IMR-90 (cell line): ENCODE data around the gene BCL2L13. TPM values are rescaled to one million over a fixed set of nuclear protein-coding genes. Genes with fewer than 3 reads are reported as not detected.

ENCODE experiments used
- ATAC-seq: fragments of 200-7000 bp; cut with Tn5 transposase; 2 replicates; pipeline ENCODE4 v1.9.1; 2020; ENCODE audit warnings: low read depth, mild to moderate bottlenecking, moderate library complexity
- BruUV-seq: library from RNA; stranded (reverse); fragments of 400-500 nt; replicated peaks from 2 replicates; lab custom pipeline; 2021; lab: Mats Ljungman, UMichigan
- CTCF ChIA-PET: fragments of 300-600 bp; formaldehyde crosslinking; extraction: SDS; loops from one replicate; lab custom pipeline; 2021; ENCODE audit warnings: antibody characterized with exemption; lab: Yijun Ruan, JAX
- POLR2A ChIA-PET: fragments of 300-600 bp; sonication (Branson Sonifier 250); formaldehyde crosslinking; loops from one replicate; lab custom pipeline; 2022; ENCODE audit warnings: antibody characterized with exemption; ENCODE audit not compliant: unreplicated experiment; lab: Charles Lee
- DNase-seq: peaks from one replicate; pipeline ENCODE4 v3.0.0; 2013
- H2AFZ ChIP-seq: replicated peaks from 2 replicates; pipeline ENCODE3; 2013; ENCODE audit warnings: low read length, mild to moderate bottlenecking; ENCODE audit not compliant: poor library complexity
- H2AK5ac ChIP-seq: 2 replicates; pipeline ENCODE4 v1.6.1; 2013; ENCODE audit warnings: low read depth, low read length, inconsistent platforms
- H2AK9ac ChIP-seq: replicated peaks from 2 replicates; pipeline ENCODE3; 2013; ENCODE audit warnings: mild to moderate bottlenecking, low read depth, low read length, moderate library complexity; ENCODE audit not compliant: poor library complexity
- H2BK120ac ChIP-seq: 2 replicates; pipeline ENCODE4 v1.6.1; 2013; ENCODE audit warnings: low read depth, low read length, inconsistent platforms
- H2BK15ac ChIP-seq: 3 replicates; pipeline ENCODE4 v1.6.1; 2013; ENCODE audit warnings: low read depth, low read length, inconsistent platforms
- H2BK20ac ChIP-seq: 2 replicates; pipeline ENCODE4 v1.6.1; 2013; ENCODE audit warnings: low read depth, mild to moderate bottlenecking, inconsistent platforms, low read length, moderate library complexity
- H2BK5ac ChIP-seq: 2 replicates; pipeline ENCODE4 v1.6.1; 2013; ENCODE audit warnings: mild to moderate bottlenecking, low read depth, low read length, inconsistent platforms; ENCODE audit not compliant: poor library complexity, severe bottlenecking
- H3K14ac ChIP-seq: replicated peaks from 2 replicates; pipeline ENCODE4 v1.6.1; 2013; ENCODE audit warnings: low read depth, low read length, inconsistent platforms
- H3K18ac ChIP-seq: 2 replicates; pipeline ENCODE4 v1.6.1; 2013; ENCODE audit warnings: low read depth, low read length, control low read depth
- H3K23ac ChIP-seq: 2 replicates; pipeline ENCODE4 v1.6.1; 2013; ENCODE audit warnings: low read depth, low read length, inconsistent platforms
- H3K27ac ChIP-seq: 2 replicates; pipeline ENCODE4 v1.5.1; 2013; ENCODE audit warnings: mild to moderate bottlenecking, control low read depth, low read length; ENCODE audit not compliant: insufficient read depth
- H3K27me3 ChIP-seq: 2 replicates; pipeline ENCODE4 v1.6.1; 2013; ENCODE audit warnings: low read length; ENCODE audit not compliant: control insufficient read depth, insufficient read depth
- H3K36me3 ChIP-seq: 2 replicates; pipeline ENCODE4 v1.6.1; 2013; ENCODE audit warnings: low read length, mixed read lengths; ENCODE audit not compliant: control insufficient read depth, insufficient read depth
- H3K4ac ChIP-seq: 2 replicates; pipeline ENCODE4 v1.6.1; 2013; ENCODE audit warnings: low read depth, low read length, inconsistent platforms
- H3K4me1 ChIP-seq: 2 replicates; pipeline ENCODE4 v1.6.1; 2013; ENCODE audit warnings: low read length, mixed read lengths; ENCODE audit not compliant: control insufficient read depth, insufficient read depth
- H3K4me2 ChIP-seq: 2 replicates; pipeline ENCODE4 v1.6.1; 2013; ENCODE audit warnings: low read depth, mild to moderate bottlenecking, control low read depth, low read length, moderate library complexity
- H3K4me3 ChIP-seq: 2 replicates; pipeline ENCODE4 v1.5.1; 2013; ENCODE audit warnings: low read depth, mild to moderate bottlenecking, control low read depth, low read length, moderate library complexity; ENCODE audit not compliant: insufficient read depth
- H3K56ac ChIP-seq: 2 replicates; pipeline ENCODE4 v1.6.1; 2013; ENCODE audit warnings: low read length, inconsistent platforms; ENCODE audit not compliant: insufficient read depth; ENCODE audit errors: extremely low read depth
- H3K79me1 ChIP-seq, 2 experiments: 2 replicates each; pipeline ENCODE4 v1.6.1; 2013; ENCODE audit warnings: low read length in 2 of 2, inconsistent platforms in 1 of 2, low read depth in 1 of 2
- H3K9ac ChIP-seq: 2 replicates; pipeline ENCODE4 v1.6.1; 2013; ENCODE audit warnings: low read depth, low read length, control low read depth
- H3K9me1 ChIP-seq: 2 replicates; pipeline ENCODE4 v1.6.1; 2013; ENCODE audit warnings: low read length, inconsistent platforms; ENCODE audit not compliant: insufficient read depth
- H3K9me3 ChIP-seq: 2 replicates; pipeline ENCODE4 v1.6.1; 2013; ENCODE audit warnings: low read length; ENCODE audit not compliant: control insufficient read depth, insufficient read depth
- H4K20me1 ChIP-seq: 2 replicates; pipeline ENCODE4 v1.6.1; 2013; ENCODE audit warnings: low read length, inconsistent platforms; ENCODE audit not compliant: insufficient read depth
- H4K5ac ChIP-seq: 2 replicates; pipeline ENCODE4 v1.6.1; 2013; ENCODE audit warnings: mild to moderate bottlenecking, low read depth, low read length, control low read depth
- H4K8ac ChIP-seq, 2 experiments: 2 replicates each; pipeline ENCODE4 v1.6.1; 2013; ENCODE audit warnings: low read depth in 2 of 2, low read length in 2 of 2, control low read depth in 1 of 2, inconsistent platforms in 1 of 2
- H4K91ac ChIP-seq: 2 replicates; pipeline ENCODE4 v1.6.1; 2013; ENCODE audit warnings: low read depth, low read length, inconsistent platforms; ENCODE audit not compliant: insufficient read depth
- BHLHE40 ChIP-seq: fragments of 150-350 bp; IDR thresholded peaks from 2 replicates; pipeline ENCODE4 v1.6.1; 2016; ENCODE audit warnings: mild to moderate bottlenecking, low read depth, low read length
- CHD1 ChIP-seq: IDR thresholded peaks from 2 replicates; pipeline ENCODE4 v1.6.1; 2012; ENCODE audit warnings: low read depth, low read length, improper control_type of control experiment
- CTCF ChIP-seq: conservative IDR thresholded peaks from 2 replicates; pipeline ENCODE4 v1.5.1; 2012; ENCODE audit warnings: mild to moderate bottlenecking, low read depth, low read length, improper control_type of control experiment
- ELK1 ChIP-seq: fragments of 150-350 bp; IDR thresholded peaks from 2 replicates; pipeline ENCODE4 v1.6.1; 2016; ENCODE audit warnings: low read depth, mild to moderate bottlenecking, low read length, moderate library complexity, borderline replicate concordance
- FOS ChIP-seq: fragments of 150-350 bp; IDR thresholded peaks from 2 replicates; pipeline ENCODE4 v1.6.1; 2016; ENCODE audit warnings: low read depth, low read length
- MXI1 ChIP-seq: IDR thresholded peaks from 2 replicates; pipeline ENCODE4 v1.6.1; 2012; ENCODE audit warnings: low read depth, mild to moderate bottlenecking, low read length, moderate library complexity, borderline replicate concordance
- NFE2L2 ChIP-seq: fragments of 150-350 bp; IDR thresholded peaks from 2 replicates; pipeline ENCODE4 v1.6.1; 2016; ENCODE audit warnings: low read depth, mild to moderate bottlenecking, low read length
- POLR2A ChIP-seq: IDR thresholded peaks from 2 replicates; pipeline ENCODE4 v1.6.1; 2012; ENCODE audit warnings: mild to moderate bottlenecking, low read depth, low read length
- RAD21 ChIP-seq: IDR thresholded peaks from 2 replicates; pipeline ENCODE4 v1.6.1; 2012; ENCODE audit warnings: low read length, improper control_type of control experiment
- RFX5 ChIP-seq: IDR thresholded peaks from 2 replicates; pipeline ENCODE4 v1.8.0; 2012; ENCODE audit warnings: low read depth, mild to moderate bottlenecking, low read length, moderate library complexity
- SMC3 ChIP-seq: fragments of 150-350 bp; IDR thresholded peaks from 2 replicates; pipeline ENCODE4 v1.6.1; 2016; ENCODE audit warnings: low read depth, mild to moderate bottlenecking, antibody characterized with exemption, low read length, moderate library complexity
- WGBS, 2 experiments: methylation state at CpG; one replicate each; pipeline versions ENCODE4 v1.1.5 to v1.1.7; 2013; ENCODE audit warnings: missing lambda C conversion rate in 2 of 2; ENCODE audit not compliant: insufficient read length in 1 of 2; ENCODE audit errors: extremely low coverage in 2 of 2; 5-methylcytosine and 5-hydroxymethylcytosine counted together
- dilution Hi-C: fragments of 300-500 bp; cut with HindIII; formaldehyde crosslinking; loops from one replicate; pipeline ENCODE4 v1.14.3; 2018; ENCODE audit warnings: low sequenced_read_pairs; ENCODE audit not compliant: unreplicated experiment
- in situ Hi-C: fragments of 300-500 bp; cut with MboI; formaldehyde crosslinking; loops from 3 replicates; pipeline ENCODE4 v1.14.3; 2019; ENCODE audit warnings: low sequenced_read_pairs, inconsistent platforms, mixed read lengths
- intact Hi-C: fragments of 100-400 bp; cut with micrococcal nuclease; formaldehyde crosslinking; loops from 2 replicates; pipeline ENCODE4 v1.10.0; 2022
- polyA plus RNA-seq, 3 experiments: library from polyadenylated mRNA; depleted of rRNA; stranded (reverse); fragments of >200 nt; gene quantifications; 2 replicates each; pipeline ENCODE4 v1.2.3, GENCODE V29; 2012; ENCODE audit warnings: low replicate concordance in 1 of 3
- total RNA-seq: library from RNA; depleted of rRNA; stranded (reverse); fragments of >200 nt; gene quantifications from 2 replicates; pipeline ENCODE4 v1.2.3, GENCODE V29; 2012

Gene BCL2L13
- total and polyA plus RNA-seq, 2 of the 4 experiments (the other 2 are of a cell fraction) = 42.6 to 86.7 TPM

DNA sequence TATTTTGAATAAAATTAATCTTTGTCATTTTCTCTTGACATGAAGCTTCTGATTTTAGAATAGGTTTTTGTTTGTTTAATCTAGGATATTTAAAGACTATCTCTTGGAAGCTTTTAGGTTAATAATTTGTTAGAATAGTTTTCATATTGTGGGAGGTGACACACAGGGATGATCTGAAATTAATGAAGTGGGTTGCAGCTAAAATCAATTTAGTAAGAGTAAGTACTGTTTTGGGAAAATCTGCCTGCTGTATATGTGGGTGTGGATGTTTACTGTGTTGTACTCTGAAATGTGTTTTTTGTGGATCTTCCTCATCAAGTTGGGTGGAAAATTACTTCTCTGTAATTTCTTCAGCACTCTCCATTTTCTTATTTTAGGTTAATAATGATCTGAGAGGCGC is 68.4 kb downstream of the BCL2L13 start:
- intact Hi-C loops (no loop called here), dilution Hi-C loops (no loop called here), in situ Hi-C loops (no loop called here)
- 0 out of 2 replicates have a peak overlapping the region, but pooled peaks have one; percentile 22 for H3K23ac ChIP-seq
- H3K4ac ChIP-seq = peak overlapping the region; percentile 38; the same call in 1 of the 2 replicates
- H3K36me3 ChIP-seq = peaks cover 9% of the 10 kb centered on the region
- H2AK9ac ChIP-seq = no peak overlapping the region
- no peaks in the 10 kb centered on the region for H3K9me3 ChIP-seq
- peak overlapping the region; percentile 8; the same call in 1 of the 2 replicates for H3K9ac ChIP-seq
- no peak overlapping the region for H2AK5ac ChIP-seq
- CTCF ChIA-PET = interaction anchor here (0.5 to 1.1 kb wide), 2 partner anchors 15 to 149 kb away, joined by 3 read pairs; no protein-coding TSS in a partner anchor
- no peaks in the 10 kb centered on the region for H4K20me1 ChIP-seq
- 0 out of 2 replicates have a peak overlapping the region, but pooled peaks have one; percentile 53 for H2BK120ac ChIP-seq
- no peak overlapping the region; the same call in 1 of the 2 replicates for H3K27ac ChIP-seq
- 0 out of 2 replicates have a peak, but pooled peaks cover 2% of the 10 kb centered on the region for H3K9me1 ChIP-seq
- peak; percentile 12; the same call in 1 of the 2 replicates for ATAC-seq
- peak overlapping the region; percentile 38; the same call in 1 of the 2 replicates for H3K18ac ChIP-seq
- 0 out of 2 replicates have a peak overlapping the region, but pooled peaks have one; percentile 27 for H2BK20ac ChIP-seq
- peak overlapping the region; percentile 94 for H2BK5ac ChIP-seq
- H4K5ac ChIP-seq = peak overlapping the region; percentile 9; the same call in 1 of the 2 replicates
- H2BK15ac ChIP-seq = peak overlapping the region; percentile 23; the same call in 1 of the 3 replicates
- H3K56ac ChIP-seq = peak overlapping the region; percentile 7; the same call in 1 of the 2 replicates
- H3K4me2 ChIP-seq = peak overlapping the region; percentile 92; the same call in 1 of the 2 replicates
- TF ChIP-seq POLR2A (no peak), BHLHE40 (no peak), MXI1 (no peak), CTCF (no peak), RAD21 (no peak), RFX5 (no peak), ELK1 (no peak), NFE2L2 (no peak), FOS (no peak), CHD1 (no peak), SMC3 (no peak)
- POLR2A ChIA-PET = interaction anchor here (1.6 kb wide), 1 partner anchor 35 kb away, joined by 5 read pairs; no protein-coding TSS in a partner anchor
- 0 out of 2 replicates have a peak overlapping the region, but pooled peaks have one; percentile 27 for H3K14ac ChIP-seq
- peak overlapping the region; percentile 34; the same call in 1 of the 2 replicates for H3K4me3 ChIP-seq
- no peak for DNase-seq
- WGBS, 2 experiments = no CpG with 5 or more reads among the region's 1 CpG
- no TSS peak for BruUV-seq
- H4K91ac ChIP-seq = peak overlapping the region; percentile 27; the same call in 1 of the 2 replicates
- peaks cover 11 to 34% of the 10 kb centered on the region in 2 experiments; a peak in 3 of 4 replicates for H3K79me1 ChIP-seq
- no peaks in the 10 kb centered on the region for H3K27me3 ChIP-seq
- peaks cover 4% of the 10 kb centered on the region for H3K4me1 ChIP-seq
- H2AFZ ChIP-seq = no peak overlapping the region
- peak overlapping the region in 1 of 2 experiments; percentile 49; a peak in 2 of 4 replicates for H4K8ac ChIP-seq
